ENCODE data around the gene CGB2.
"Not testable (repeated sequence)": the region's sequence is repeated elsewhere in the genome, so short reads cannot be mapped to it uniquely, and the experiment has no call there.

The CGB2 gene

DNA sequence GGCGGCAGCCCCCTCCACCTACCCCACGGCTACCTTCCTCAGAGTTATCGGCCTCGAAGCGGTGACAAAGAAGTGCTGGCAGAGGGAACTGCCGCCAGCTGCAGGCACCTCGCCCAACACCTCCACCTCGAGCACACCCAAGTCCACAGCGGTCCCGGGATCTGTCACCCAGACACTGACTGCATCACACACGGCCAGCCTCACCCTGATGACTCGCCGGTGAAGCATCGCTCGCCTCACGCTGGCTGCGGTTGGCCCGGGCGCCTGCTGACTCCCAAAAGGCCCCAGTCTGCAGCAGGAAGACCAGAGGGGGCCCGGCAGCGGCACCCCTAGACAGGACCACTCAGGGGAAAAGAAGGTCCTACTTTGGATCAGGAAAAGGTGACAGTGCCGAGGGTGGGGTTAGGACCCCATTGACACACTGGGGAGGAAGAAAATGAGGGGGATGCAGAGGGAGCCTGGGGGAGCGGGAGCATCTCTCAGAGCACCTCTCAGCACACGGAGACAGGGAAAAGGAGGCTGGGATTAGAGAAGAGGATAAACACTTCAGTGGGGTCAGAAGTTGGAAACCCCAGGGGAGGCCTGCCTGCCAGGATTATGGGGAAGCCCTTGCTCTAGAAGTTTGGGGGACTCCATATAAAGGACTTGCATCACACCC is 18.8 kb downstream of the CGB2 start:
- DNase-seq (ENCODE audit: low read depth); H3K4me3 ChIP-seq (ENCODE audit: low read depth, low read length): not testable (repeated sequence)

DNA sequence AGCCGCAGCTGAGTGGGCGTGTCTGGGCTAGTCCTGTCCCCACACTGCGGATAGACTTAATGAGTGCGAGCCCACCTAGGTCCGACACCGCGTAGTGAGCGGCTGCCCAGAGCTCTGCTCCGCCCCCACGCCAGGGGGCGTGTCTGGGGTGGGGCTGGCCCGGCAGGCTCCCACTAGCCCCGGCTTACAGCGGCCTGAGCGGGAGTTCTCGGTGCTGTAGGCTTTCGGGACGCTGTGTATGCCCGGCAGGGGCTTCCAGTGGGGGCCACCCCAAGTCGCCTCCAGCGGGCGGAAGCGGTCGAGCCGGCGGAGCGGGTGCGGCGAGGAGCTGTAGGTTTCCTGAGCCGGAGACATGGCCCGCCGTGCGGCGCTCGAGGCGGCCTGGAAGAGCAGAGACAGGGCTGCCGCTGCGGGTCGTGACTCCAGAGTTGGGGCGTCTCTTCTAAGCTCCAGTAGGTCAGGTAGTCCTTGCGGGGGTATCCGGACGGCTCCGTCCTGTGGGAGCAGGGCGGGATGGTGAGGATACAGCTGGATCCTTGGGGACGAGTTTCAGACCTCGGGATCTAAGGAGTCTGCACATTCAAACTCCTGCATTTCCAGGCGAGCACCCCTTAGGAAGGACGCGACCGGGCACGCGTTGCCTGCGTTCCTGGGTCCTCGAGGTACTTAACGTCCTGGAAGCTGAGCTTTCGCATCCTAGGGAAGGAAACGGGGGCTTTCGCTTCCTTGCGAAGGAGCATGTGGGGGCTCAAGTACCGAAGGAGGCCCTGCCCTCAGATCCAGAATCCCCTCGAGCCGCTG is 24.6 kb downstream of the CGB2 start:
- peak; percentile 45 for DNase-seq (ENCODE audit: low read depth)
- TF ChIP-seq, protein P1, sequence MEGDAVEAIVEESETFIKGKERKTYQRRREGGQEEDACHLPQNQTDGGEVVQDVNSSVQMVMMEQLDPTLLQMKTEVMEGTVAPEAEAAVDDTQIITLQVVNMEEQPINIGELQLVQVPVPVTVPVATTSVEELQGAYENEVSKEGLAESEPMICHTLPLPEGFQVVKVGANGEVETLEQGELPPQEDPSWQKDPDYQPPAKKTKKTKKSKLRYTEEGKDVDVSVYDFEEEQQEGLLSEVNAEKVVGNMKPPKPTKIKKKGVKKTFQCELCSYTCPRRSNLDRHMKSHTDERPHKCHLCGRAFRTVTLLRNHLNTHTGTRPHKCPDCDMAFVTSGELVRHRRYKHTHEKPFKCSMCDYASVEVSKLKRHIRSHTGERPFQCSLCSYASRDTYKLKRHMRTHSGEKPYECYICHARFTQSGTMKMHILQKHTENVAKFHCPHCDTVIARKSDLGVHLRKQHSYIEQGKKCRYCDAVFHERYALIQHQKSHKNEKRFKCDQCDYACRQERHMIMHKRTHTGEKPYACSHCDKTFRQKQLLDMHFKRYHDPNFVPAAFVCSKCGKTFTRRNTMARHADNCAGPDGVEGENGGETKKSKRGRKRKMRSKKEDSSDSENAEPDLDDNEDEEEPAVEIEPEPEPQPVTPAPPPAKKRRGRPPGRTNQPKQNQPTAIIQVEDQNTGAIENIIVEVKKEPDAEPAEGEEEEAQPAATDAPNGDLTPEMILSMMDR (IDR thresholded peaks at IDR 0.05; ENCODE audit: insufficient read depth, low read depth, low read length, missing control alignments): peak; percentile 13
- peak overlapping the region; percentile 52 for H3K4me3 ChIP-seq (ENCODE audit: low read depth, low read length)

DNA sequence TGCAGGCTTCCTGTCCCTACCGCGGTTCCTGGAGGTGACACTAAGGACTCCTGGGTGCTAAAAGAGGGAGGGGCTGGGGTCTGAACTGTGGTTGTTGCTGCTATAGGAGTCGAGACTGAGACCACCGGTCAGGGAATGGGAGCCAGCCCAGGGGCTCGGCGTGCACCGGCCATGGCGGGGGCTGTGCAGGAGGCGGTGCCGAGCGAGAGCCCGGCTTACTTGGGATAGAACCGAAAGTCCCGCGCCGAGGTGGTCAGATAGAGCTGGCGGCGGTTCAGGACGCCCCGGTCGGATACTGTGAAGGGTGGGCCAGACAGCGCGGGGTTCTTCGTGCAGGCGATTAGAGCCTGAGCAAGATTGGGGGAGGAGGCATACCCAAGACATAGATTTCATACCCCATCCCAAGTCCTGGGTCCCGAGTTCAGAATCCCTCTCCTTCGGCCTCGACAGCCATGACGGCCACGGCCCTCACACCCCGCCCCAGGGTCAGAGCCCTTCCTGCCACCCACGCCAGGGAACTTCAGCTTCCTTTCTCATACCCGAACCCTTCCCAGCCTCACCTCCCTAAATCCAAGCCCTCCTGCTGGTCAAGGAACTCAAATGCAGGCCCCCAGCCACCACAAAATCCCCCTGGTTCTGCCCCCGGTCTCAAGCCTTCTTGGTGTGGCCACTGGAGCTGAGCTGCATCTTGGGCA is 25.4 kb downstream of the CGB2 start:
- not testable (repeated sequence) for H3K4me3 ChIP-seq (ENCODE audit: low read depth, low read length); DNase-seq (ENCODE audit: low read depth)

DNA sequence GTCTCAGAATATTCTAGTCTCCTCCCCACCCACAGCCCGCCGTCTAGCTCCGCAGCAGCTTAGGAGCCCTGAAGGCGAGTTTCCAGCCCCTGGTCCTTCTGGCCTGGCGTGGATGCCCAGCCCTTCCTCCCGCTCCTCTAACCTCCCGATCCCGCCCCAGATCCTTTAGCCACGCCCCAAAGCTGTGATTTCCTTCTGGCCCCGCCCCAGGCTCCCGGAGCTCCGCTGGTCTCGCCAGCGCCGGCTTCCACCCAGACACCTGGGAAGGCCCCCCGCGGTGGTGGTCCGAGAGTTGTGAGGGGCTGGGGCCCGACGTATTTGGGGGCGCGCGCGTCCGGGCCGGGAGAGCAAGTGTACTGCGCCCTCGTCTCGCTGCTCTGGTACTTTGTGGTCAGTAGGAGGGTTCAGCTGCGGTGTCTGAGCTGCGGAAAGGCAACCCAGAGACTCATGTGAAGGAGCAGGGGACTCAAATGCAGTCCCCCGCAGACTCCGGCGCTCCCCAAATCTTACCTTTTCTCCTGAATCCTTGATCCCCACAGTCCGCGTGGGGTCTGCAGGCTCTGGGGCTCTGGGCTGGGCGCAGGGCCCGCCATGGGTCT is 26.0 kb downstream of the CGB2 start, which contains the start of gene CGB7:
CGB7 (minus strand) TSS at position 114 of the 599 bp plus-strand sequence. CDS start 2,374 bp downstream, outside the sequence.
- TF ChIP-seq, protein P1 (IDR thresholded peaks at IDR 0.05; ENCODE audit: insufficient read depth, low read depth, low read length, missing control alignments): no peak
- DNase-seq (ENCODE audit: low read depth): no peak
- H3K4me3 ChIP-seq (ENCODE audit: low read depth, low read length): no peak within 1 kb of the TSS

DNA sequence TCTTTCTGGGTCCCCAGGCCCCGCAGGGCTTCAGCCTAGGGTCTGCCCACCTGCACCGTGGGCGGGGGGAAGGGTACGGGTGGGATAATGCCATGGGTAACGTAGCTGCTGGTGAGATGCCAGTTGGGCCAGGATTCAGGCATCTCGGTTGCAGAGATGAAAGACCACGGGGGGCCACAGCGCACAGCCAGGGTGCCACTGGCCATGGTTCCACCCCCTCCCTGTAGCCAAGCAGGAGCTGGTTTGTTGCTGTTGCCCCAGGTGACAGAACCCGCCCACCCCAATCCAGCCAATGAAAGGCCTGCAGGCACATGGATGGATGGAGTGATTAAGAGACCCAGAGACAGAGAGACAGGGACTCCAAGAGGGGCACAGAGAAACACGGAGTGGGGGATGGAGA is 26.9 kb downstream of the CGB2 start:
- TF ChIP-seq, protein P1 (IDR thresholded peaks at IDR 0.05; ENCODE audit: insufficient read depth, low read depth, low read length, missing control alignments): no peak
- peak; percentile 34 for DNase-seq (ENCODE audit: low read depth)
- H3K4me3 ChIP-seq (ENCODE audit: low read depth, low read length): no peak overlapping the region

DNA sequence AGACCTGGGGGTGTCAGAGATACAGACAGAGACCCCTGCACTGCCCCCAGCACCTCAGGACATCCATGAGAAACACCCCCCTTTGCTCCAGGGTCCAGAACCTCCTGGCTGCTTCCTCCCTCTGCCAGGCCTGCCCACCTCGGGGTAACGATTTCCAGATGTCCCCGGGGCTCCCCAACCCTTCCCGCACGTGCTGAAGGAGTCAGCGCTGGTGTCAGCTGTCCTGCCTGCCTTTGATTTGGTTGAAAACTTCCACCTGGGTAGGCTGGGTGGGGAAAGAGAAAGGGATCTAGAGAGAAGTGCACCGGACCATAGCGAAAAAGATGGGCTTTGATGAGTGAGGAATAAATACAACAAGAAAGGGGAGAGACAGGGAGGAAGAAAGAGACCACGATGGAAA is 27.4 kb downstream of the CGB2 start:
- no peak for DNase-seq (ENCODE audit: low read depth)
- TF ChIP-seq, protein P1 (IDR thresholded peaks at IDR 0.05; ENCODE audit: insufficient read depth, low read depth, low read length, missing control alignments): no peak

DNA sequence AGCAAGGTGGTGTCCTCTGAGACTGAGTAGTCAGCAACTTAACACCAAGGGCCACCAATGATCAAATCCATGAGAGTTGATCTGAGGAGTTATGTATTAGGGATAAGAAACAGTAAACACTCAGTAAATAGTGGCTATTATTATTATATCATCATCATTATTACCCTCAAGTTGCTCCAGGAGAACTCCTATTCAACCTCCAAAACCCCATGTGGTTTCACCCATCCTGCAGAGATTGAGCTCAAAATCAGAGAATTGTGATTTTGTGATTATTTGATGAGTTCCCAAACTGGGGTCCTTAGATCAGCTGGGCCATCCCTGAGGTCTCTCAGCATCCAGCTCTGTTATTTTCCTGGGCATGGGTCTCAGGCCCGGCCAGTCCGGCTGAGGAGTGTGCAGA is 29.3 kb downstream of the CGB2 start:
- TF ChIP-seq, protein P1 (IDR thresholded peaks at IDR 0.05; ENCODE audit: insufficient read depth, low read depth, low read length, missing control alignments): no peak
- H3K4me3 ChIP-seq (ENCODE audit: low read depth, low read length): no peak overlapping the region
- no peak for DNase-seq (ENCODE audit: low read depth)

More for the DNA sequence above, 27.4 kb downstream of the CGB2 start:
- no peak overlapping the region for H3K4me3 ChIP-seq (ENCODE audit: low read depth, low read length)
